ENCODE results near the gene CMTM2. TPM values are rescaled to one million over a fixed set of nuclear protein-coding genes. Genes with fewer than 3 reads are reported as not detected.

The CMTM2 gene, protein sequence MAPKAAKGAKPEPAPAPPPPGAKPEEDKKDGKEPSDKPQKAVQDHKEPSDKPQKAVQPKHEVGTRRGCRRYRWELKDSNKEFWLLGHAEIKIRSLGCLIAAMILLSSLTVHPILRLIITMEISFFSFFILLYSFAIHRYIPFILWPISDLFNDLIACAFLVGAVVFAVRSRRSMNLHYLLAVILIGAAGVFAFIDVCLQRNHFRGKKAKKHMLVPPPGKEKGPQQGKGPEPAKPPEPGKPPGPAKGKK
- total RNA-seq, result not detected in 2 replicates

DNA sequence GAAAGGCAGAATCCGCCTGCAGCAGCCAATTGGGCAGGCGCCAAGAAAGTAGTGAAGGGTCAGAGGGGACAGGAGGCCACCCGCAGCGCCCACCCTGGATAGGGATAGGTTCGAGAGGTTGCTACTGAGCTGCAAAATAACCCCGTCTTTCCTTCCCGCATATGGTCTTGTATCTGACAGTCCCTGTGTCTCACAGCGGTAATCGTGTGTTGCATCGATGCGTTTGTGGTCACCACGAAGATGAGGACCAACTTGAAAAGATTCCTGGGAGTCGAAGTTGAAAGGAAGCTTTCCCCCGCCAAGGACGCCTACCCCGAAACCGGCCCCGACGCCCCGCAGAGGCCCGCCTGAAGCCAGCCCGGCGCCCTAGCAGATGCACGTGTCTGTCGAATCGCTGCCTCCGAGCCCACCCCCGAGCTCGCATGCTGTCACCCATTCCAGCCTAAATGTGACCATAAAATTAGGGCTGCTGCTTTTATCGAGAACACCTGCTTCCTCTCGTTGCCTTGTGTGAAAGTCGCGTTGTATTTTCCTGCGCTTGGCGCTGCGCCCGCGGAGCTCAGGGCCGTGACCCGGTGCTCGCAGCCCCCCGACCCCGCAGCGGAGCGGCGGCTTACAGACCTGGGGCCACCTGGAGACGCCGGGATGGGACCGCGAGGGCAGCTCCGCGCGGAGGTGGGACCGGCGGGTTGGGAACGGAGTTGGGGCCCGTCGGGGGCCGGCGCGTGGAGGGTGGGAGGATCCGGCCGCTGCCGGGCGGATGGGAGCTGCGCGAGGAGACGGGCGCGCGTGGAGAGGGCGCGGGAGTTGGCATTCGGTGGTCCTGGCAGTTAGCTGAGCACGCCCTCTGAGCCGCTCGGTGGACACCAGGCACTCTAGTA is at the start of gene CMTM2:
Gene CMTM2, plus strand, starts transcription at position 813 of the 881 bp plus-strand sequence. CDS start 145 bp downstream, outside the sequence.

DNA sequence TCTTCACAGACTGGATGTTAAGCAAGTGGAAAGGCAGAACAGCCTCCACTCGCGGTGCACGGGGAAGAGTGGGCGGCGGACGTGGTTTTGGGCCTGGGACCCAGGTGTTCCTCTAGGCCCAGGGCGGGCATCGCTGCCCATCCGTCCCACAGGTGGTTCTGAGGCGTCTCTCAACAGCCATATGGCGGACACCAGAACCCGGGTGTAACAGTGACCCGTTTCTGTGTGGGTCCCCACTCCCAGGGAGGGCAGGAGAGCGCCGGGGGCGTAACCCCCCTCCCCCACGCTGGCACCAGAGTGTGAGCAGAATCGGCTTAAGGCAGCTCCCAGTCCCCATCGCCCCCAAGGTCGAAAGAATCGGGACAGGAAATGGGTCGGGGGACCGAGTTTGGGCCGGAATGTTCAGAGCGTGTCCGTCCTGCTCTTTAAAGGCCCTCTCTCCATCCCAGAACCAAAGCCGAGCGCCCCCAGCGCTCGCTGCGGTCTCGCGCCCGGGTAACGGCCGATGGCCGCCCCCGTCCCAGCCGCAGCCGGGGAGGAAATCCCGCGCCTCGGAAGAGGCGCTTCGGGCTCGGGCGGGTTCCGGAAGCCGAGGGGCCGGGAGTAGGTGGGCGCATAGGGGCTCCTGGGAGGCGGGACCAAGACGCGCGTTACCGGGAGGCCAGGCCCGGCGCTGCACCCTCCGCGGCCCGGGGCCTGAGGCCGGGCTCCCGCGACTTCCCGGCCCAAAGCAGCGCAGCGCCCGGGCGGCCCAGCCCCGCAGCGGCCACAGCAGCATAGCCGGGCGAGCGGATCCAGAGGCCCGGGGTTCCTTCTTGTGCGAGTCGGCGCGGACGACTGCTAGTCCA is 29.8 kb upstream of the CMTM2 start, which contains the start of gene TK2:
Gene TK2, minus strand, starts transcription at position 839 of the 848 bp plus-strand sequence. Its CDS starts 61 bp downstream, at position 778.

DNA sequence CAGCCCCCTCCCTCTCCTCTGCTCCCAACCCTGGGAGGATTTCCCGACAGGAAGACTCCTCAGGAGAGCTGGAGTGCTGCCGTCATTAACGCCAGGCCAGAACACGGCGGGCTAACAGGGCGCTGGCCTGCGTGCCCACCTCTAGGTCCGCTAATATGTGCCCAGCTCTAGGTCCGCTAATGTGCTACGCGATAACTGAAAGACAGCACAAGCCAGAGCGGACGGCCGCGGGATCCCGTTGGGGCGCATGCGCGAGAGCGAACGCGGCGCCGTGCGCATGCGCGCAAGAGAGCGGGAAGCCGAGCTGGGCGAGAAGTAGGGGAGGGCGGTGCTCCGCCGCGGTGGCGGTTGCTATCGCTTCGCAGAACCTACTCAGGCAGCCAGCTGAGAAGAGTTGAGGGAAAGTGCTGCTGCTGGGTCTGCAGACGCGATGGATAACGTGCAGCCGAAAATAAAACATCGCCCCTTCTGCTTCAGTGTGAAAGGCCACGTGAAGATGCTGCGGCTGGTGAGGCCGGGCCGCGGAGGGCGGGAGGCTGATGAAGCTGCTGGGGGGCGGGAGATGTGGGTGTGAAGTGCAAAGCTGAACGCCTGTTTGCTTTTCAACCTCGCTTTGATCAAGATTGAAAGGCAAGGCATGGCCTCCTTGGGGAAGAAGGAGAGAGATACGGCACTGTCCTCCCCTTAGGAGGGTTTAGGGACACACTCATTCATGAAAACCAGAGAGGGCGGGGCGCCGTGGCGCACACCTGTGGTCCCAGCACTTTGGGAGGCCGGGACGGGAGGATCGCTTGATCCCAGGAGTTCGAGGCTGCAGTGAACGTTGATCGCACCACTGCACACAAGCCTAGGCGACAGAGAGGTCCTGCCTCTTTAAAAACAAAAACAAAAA is 26.7 kb upstream of the CMTM2 start, which contains the start of gene CKLF:
Gene CKLF, plus strand, starts transcription at position 291 of the 892 bp plus-strand sequence. Its CDS starts 140 bp downstream, at position 431.

DNA sequence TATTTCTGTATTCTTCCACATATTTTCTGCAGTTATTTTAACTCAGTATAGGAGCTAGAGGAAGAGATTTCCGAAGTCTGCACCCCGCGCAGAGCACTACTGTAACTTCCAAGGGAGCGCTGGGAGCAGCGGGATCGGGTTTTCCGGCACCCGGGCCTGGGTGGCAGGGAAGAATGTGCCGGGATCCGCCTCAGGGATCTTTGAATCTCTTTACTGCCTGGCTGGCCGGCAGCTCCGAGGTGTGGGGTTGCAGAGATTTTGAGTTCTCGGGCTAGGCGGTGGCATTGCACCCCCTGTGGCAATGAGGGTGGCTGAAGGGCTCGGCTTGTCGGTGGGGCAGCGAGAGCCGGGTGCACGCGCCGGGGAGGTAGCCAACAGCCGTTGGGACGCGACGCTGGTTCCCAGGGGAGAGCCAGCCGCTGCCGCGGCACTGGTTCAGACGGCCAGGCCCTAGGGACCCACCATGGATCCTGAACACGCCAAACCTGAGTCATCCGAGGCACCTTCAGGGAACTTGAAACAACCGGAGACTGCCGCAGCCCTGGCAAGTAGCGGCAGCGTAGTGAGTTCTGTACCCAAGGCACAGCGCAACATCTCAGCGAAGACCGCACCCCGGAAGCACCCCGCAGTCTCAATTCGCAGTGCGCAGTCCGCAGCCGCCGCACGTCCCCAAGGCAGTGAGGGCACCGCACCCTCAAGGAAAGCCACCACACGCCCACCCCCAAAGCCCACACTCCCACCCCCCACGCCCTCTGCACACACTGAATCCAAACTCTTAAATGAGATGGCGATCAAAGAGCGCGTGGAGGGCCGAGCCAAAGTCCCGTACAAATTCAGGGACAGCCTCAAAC is 13.0 kb upstream of the CMTM2 start, which contains the start of gene CMTM1:
Gene CMTM1, plus strand, starts transcription at position 389 of the 851 bp plus-strand sequence. Its CDS starts 75 bp downstream, at position 464.

DNA sequence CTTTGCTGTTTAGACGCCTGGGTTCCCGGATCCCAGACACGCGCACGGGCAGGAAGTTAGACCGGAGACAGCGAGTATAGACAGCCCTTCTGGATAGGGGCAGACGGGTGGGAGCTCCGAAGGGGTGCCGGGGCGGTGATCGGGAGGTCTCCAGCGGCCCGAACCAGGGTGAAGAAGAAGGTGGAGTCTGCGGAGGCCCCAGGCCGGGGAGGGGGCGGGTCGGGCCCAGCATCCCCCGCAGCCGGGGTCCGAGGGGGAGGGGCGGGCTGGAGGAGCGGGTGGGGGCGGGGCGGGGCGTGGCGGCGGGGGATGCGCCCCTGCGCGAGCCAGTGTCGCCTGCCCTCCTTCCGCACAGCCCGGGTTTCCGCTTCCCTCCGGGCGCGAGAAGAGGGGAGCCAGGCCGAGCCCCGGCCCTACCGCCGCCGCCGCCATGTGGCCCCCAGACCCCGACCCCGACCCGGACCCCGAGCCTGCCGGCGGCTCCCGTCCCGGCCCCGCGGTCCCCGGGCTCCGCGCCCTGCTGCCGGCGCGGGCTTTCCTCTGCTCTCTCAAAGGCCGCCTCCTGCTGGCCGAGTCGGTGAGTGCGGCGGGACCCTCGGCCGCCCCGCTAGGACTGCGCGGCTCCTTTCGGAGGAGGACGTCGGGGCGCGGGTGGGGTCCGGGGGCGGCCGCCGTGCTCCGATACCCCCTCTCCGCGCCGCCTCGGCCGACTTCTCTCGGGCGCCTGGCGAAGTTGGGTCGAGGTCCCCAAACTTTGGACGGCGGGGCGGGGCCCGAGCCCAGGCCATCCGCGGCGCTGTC is 25.3 kb downstream of the CMTM2 start, which contains the start of gene CMTM3:
Gene CMTM3, plus strand, starts transcription at position 329 of the 801 bp plus-strand sequence. Its CDS starts 102 bp downstream, at position 431.

Other genes starting within 250 kb of the CMTM2 start
- 0.43 and 0.48 TPM in 2 replicates for gene CDH5, start 212.8 kb upstream of the CMTM2 start, total RNA-seq
- gene BEAN1, start 152.2 kb upstream of the CMTM2 start, total RNA-seq, result 0.96 TPM in 1 of 2 replicates, not detected in the other
- gene TK2, start 29.3 kb upstream of the CMTM2 start, total RNA-seq, result 14.7 and 21.4 TPM in 2 replicates
- 16.4 and 72.1 TPM in 2 replicates for gene CKLF, start 26.9 kb upstream of the CMTM2 start, total RNA-seq
- gene CMTM1, start 13.0 kb upstream of the CMTM2 start, total RNA-seq, result 1.7 TPM in 1 of 2 replicates, not detected in the other
- 0.43 and 15.9 TPM in 2 replicates for gene CMTM3, start 25.2 kb downstream of the CMTM2 start, total RNA-seq
- gene CMTM4, start 117.3 kb downstream of the CMTM2 start, total RNA-seq, result 48.0 and 92.3 TPM in 2 replicates
- 101 and 125 TPM in 2 replicates for gene DYNC1LI2, start 172.1 kb downstream of the CMTM2 start, total RNA-seq
- gene TERB1, start 222.1 kb downstream of the CMTM2 start, total RNA-seq, result 0.21 and 0.24 TPM in 2 replicates

Data from tracheal epithelial cell (primary cell).